A549 treated with RU486 at 1 μM for 4 hours (cell line): ENCODE results near the gene NDNF. TPM values are rescaled to one million over a fixed set of nuclear protein-coding genes. Genes with fewer than 3 reads are reported as not detected.

Experiments
- total RNA-seq: library from RNA; stranded (reverse); fragments of 200-300 nt; extraction: Qiagen RNA extraction; gene quantifications from 5 replicates; pipeline ENCODE4 v1.2.3, GENCODE V29; 2022; ENCODE audit warnings: low read depth

NDNF gene, protein sequence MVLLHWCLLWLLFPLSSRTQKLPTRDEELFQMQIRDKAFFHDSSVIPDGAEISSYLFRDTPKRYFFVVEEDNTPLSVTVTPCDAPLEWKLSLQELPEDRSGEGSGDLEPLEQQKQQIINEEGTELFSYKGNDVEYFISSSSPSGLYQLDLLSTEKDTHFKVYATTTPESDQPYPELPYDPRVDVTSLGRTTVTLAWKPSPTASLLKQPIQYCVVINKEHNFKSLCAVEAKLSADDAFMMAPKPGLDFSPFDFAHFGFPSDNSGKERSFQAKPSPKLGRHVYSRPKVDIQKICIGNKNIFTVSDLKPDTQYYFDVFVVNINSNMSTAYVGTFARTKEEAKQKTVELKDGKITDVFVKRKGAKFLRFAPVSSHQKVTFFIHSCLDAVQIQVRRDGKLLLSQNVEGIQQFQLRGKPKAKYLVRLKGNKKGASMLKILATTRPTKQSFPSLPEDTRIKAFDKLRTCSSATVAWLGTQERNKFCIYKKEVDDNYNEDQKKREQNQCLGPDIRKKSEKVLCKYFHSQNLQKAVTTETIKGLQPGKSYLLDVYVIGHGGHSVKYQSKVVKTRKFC
- total RNA-seq = not detected in 5 replicates

DNA sequence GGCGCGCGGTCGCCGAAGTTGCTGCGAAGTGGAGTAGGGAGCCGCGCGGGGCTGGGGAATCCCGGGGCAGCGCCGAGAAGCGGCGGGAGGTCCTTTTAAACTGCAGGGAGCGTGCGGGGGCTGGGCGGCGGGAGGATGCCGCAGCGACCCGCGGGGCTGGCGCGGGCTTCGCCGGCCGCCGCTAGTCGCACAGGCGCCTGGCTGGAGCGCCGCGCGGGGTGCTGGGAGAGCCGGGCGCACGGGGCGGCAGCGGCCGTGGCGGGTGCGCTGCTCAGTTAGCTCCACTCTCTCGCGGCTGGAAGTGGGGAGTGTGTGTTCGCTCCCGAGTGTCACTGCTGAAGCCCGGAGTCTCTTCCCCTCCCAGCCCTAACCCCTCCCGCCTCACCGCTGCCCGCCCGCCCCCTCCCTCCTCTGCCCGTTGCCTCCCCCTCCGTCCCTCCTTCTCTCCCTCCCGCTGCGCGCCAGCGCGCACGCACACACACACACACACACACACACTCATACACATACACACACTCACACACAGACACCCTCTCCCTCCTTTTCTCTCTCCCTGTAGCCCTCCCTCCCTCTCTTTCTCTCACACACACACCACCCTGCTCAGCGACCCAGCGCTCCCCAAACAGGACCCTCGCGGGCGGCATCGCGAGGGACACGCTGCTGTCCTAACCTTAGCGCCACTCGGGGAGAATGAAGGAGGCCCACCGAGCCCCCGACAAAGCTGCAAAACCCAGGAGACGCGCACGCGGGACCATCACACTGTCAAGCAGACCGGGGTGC, at the start of gene NDNF:
Gene NDNF (minus strand): TSS at position 312 of the 780 bp plus-strand sequence. CDS start 26,698 bp downstream, outside the sequence.

Other genes starting within 250 kb of the NDNF start
- 3.3 to 5.8 TPM (median 4.9 TPM) in 5 replicates for gene PRDM5, start 149.8 kb downstream of the NDNF start, total RNA-seq
- 0.22 to 0.68 TPM (median 0.32 TPM) in 5 replicates for gene TNIP3, start 91.8 kb upstream of the NDNF start, total RNA-seq